ENCODE data around the gene ANKDD1A.

DNA sequence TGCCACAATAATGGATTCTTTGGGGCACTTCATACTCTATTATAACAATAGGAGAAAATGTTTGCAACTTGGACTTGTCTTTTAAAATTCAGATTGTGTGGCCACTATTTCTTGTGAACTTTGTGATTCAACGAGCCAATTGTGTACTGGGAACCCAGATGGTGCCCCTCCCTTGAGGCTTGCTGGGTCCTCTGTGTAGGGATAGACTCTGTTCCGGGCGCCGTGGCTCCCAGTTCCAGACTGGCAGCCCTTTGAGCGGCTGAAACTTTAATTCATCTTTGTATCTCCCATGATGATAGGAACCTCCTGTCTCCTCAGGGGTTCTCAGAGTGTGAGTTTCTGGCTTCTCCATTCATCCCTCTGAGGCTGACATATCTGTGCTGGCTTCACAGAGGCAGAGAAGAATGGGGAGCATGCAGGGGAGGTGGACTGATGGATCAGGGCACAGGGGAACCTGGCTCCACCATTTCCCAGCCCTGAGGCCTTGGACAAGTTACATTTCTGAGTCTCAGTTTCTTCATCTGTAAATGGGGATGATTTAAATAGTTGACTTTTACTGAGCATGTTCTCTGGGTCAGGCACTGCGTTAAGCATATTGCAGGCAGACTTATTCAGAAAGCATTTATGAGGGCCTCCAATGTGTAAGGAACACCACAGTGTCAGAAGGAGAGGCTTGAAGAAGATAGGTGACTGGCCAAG is 15.2 kb upstream of the ANKDD1A start:
- TF ChIP-seq CTCF (IDR thresholded peaks at IDR 0.05), result no peak
- no peak for TF ChIP-seq POLR2A (IDR thresholded peaks at IDR 0.05)
- no peak for TF ChIP-seq EP300 (IDR thresholded peaks at IDR 0.05)
